Adrenal gland (tissue), 12 donors: ENCODE measurements around the gene MROH7. TPM values are rescaled to one million over a fixed set of nuclear protein-coding genes. Genes with fewer than 3 reads are reported as not detected.

Source experiments
- DNase-seq, 7 donors: peaks; one replicate each; pipeline ENCODE4 v3.0.0-alpha.2; 2019 to 2020
- H3K27ac ChIP-seq, 5 donors: fragments of 200-600 bp; sonication (generic) in 4 of 5; 1 replicate in 3 of 5; 2 replicates in 2 of 5; pipeline versions ENCODE4 v1.5.1 to v1.8.0; 2016 to 2020; ENCODE audit warnings: mild to moderate bottlenecking in 1 of 5
- H3K27me3 ChIP-seq: fragments of 200-600 bp; 2 replicates; pipeline ENCODE4 v1.8.0; 2021
- H3K36me3 ChIP-seq, 2 donors: fragments of 200-600 bp; replicated peaks in 1 of 2; 1 replicate in 1 of 2; 2 replicates in 1 of 2; pipeline versions ENCODE4 v1.5.1 to v1.8.0; 2018 to 2022
- H3K4me1 ChIP-seq, 2 donors: fragments of 200-600 bp; replicated peaks in 1 of 2; 1 replicate in 1 of 2; 2 replicates in 1 of 2; pipeline versions ENCODE4 v1.5.1 to v1.8.0; 2018 to 2021
- H3K4me3 ChIP-seq, 4 donors: fragments of 200-600 bp; sonication (generic) in 3 of 4; one replicate each; pipeline ENCODE4 v1.5.1; 2016 to 2018
- H3K9me3 ChIP-seq, 3 donors: fragments of 200-600 bp; sonication (generic) in 1 of 3; replicated peaks in 1 of 3; 1 replicate in 2 of 3; 2 replicates in 1 of 3; pipeline versions ENCODE4 v1.5.1 to v1.8.0; 2016 to 2021
- POLR2A ChIP-seq, 2 donors: fragments of 450-650 bp; IDR thresholded peaks; one replicate each; pipeline ENCODE4 v1.6.1; 2017; ENCODE audit warnings: antibody characterized with exemption in 2 of 2, mild to moderate bottlenecking in 2 of 2, moderate library complexity in 1 of 2
- WGBS, 4 donors: extraction: QIAGEN DNeasy Blood & Tissue Kit in 2 of 4; methylation state at CpG; one replicate each; pipeline versions ENCODE4 v1.1.5 to v1.1.7; 2013 to 2017; 5-methylcytosine and 5-hydroxymethylcytosine counted together
- intact Hi-C, 2 donors: fragments of 100-400 bp; cut with DNase I; formaldehyde crosslinking; loops; one replicate each; pipeline versions ENCODE4 v1.14.1 to v1.15.0; 2022 to 2023
- polyA plus RNA-seq, 3 donors: library from polyadenylated mRNA; stranded (reverse); fragments of 200-250 nt in 2 of 3; fragments of 350-450 nt in 1 of 3; fragmentation: Illumina TruSeq in 1 of 3; extraction: RNeasy Lipid Tissue Mini Kit (QIAGEN cat#74804) in 1 of 3; gene quantifications; one replicate each; pipeline ENCODE4 v1.2.3, GENCODE V29; 2013 to 2014
- total RNA-seq, 9 donors: library from RNA; depleted of rRNA in 4 of 9; stranded (reverse); fragments of >200 nt in 4 of 9; fragments of 120-200 nt in 1 of 9; fragmentation: NEBNext Ultra II Directional in 1 of 9; extraction: Animal tissue kit (Norgen Biotek cat#: 25700) in 1 of 9; gene quantifications; one replicate each; pipeline versions ENCODE4 v1.1.0 to v1.2.4, GENCODE V29; 2013 to 2023
- TF ChIP-seq, protein P1 (sequence below), 6 experiments: fragments of 450-650 bp in 4 of 6; fragments of 200-600 bp in 2 of 6; sonication (generic) in 1 of 6; IDR thresholded peaks; 1 replicate in 5 of 6; 2 replicates in 1 of 6; pipeline versions ENCODE4 v1.5.1 to v1.8.0; 2016 to 2021; ENCODE audit warnings: antibody characterized with exemption in 6 of 6, mild to moderate bottlenecking in 2 of 6, moderate library complexity in 1 of 6
- donor health status: healthy with polysubstance abuse.
- donor health status: Bipolar disorder and iron deficiency.
- donor health status: DM: yes; HTN: yes; CAD: no.
- donor health status: DM: no; HTN: no; CAD: no.
- donor health status: DM: no; HTN: no; CAD: no.
- donor health status: DM: yes; HTN: yes; CAD: no.

The MROH7 gene
- total and polyA plus RNA-seq, 12 donors: 0.62 to 13.0 (median 2.1) TPM

GRCh38 chr1:54695221-54695620, 53.6 kb downstream of the MROH7 start:
- H3K27me3 ChIP-seq: no peaks in the 10 kb centered on the region
- no peak for DNase-seq
- no peaks in the 10 kb centered on the region for H3K9me3 ChIP-seq
- H3K4me3 ChIP-seq: no peak overlapping the region
- intact Hi-C loops: no loop called here
- no peaks in the 10 kb centered on the region for H3K4me1 ChIP-seq
- no peak for TF ChIP-seq POLR2A (IDR thresholded peaks at IDR 0.05)
- TF ChIP-seq, protein P1, sequence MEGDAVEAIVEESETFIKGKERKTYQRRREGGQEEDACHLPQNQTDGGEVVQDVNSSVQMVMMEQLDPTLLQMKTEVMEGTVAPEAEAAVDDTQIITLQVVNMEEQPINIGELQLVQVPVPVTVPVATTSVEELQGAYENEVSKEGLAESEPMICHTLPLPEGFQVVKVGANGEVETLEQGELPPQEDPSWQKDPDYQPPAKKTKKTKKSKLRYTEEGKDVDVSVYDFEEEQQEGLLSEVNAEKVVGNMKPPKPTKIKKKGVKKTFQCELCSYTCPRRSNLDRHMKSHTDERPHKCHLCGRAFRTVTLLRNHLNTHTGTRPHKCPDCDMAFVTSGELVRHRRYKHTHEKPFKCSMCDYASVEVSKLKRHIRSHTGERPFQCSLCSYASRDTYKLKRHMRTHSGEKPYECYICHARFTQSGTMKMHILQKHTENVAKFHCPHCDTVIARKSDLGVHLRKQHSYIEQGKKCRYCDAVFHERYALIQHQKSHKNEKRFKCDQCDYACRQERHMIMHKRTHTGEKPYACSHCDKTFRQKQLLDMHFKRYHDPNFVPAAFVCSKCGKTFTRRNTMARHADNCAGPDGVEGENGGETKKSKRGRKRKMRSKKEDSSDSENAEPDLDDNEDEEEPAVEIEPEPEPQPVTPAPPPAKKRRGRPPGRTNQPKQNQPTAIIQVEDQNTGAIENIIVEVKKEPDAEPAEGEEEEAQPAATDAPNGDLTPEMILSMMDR (IDR thresholded peaks at IDR 0.05): no peak
- WGBS, 4 donors: 85 to 95% (median 92%) methylated on average over 15 of the region's 15 CpGs
- no peak overlapping the region for H3K27ac ChIP-seq
- no peaks in the 10 kb centered on the region for H3K36me3 ChIP-seq

GRCh38 chr1:54695764-54696163, 54.2 kb downstream of the MROH7 start:
- 56 to 72% (median 67%) methylated on average over 1 of the region's 1 CpG for WGBS, 4 donors
- intact Hi-C loops: no loop called here
- no peak for TF ChIP-seq POLR2A (IDR thresholded peaks at IDR 0.05)
- TF ChIP-seq, protein P1 (IDR thresholded peaks at IDR 0.05): no peak
- H3K9me3 ChIP-seq: no peaks in the 10 kb centered on the region
- DNase-seq: no peak
- no peaks in the 10 kb centered on the region for H3K4me1 ChIP-seq
- H3K36me3 ChIP-seq: no peaks in the 10 kb centered on the region
- H3K27me3 ChIP-seq: no peaks in the 10 kb centered on the region
- H3K27ac ChIP-seq: no peak overlapping the region
- H3K4me3 ChIP-seq: no peak overlapping the region

DNA sequence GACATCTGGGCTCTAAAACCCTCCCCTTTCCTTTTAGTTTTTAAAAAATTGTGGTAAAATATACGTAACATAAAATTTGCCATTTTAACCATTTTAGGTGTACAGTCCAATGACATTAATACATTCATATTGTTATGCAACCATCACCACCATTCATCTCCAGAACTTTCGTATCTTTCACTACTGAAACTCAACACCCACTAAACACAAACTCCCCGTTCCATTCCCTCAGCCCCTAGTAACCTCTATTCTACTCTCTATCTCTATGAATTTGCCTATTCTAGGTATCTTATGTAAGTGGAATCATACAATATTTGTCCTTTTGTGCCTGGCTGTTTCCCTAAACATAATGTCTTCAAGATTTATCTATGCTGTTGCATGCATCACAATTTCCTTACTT, 54.7 kb downstream of the MROH7 start:
- intact Hi-C loops: no loop called here
- DNase-seq: no peak
- H3K27me3 ChIP-seq: no peaks in the 10 kb centered on the region
- H3K9me3 ChIP-seq: no peaks in the 10 kb centered on the region
- H3K36me3 ChIP-seq: no peaks in the 10 kb centered on the region
- TF ChIP-seq, protein P1 (IDR thresholded peaks at IDR 0.05): no peak
- TF ChIP-seq POLR2A (IDR thresholded peaks at IDR 0.05): no peak
- no peaks in the 10 kb centered on the region for H3K4me1 ChIP-seq
- H3K27ac ChIP-seq: no peak overlapping the region
- 72 to 91% (median 80%) methylated on average over 3 of the region's 3 CpGs for WGBS, 4 donors
- no peak overlapping the region for H3K4me3 ChIP-seq

GRCh38 chr1:54697896-54698295, 56.3 kb downstream of the MROH7 start:
- 84 to 93% (median 87%) methylated on average over 6 of the region's 6 CpGs for WGBS, 4 donors
- intact Hi-C loops: no loop called here
- Histone ChIP-seq H3K27ac (no peak overlapping the region), H3K9me3 (no peaks in the 10 kb centered on the region), H3K4me3 (no peak overlapping the region), H3K36me3 (no peaks in the 10 kb centered on the region), H3K4me1 (no peaks in the 10 kb centered on the region), H3K27me3 (no peaks in the 10 kb centered on the region)
- DNase-seq: no peak
- no peak for TF ChIP-seq POLR2A (IDR thresholded peaks at IDR 0.05)
- TF ChIP-seq, protein P1 (IDR thresholded peaks at IDR 0.05): no peak
